Measurements from ENCODE around the gene DDX4.

DNA sequence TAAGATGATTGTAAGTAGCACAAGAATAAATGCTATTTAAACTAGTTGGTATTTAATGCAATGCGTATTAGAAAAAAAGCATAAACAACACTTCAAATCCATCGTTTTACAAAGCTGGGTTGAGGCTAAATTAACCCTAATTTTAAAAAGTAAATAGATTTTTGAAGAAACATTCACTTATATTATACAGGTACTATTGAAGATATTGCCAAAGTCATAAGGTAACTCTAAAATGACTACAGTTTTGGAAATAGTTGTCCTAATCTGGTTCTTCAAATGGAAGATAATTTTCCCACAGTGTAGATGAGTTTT, 45.8 kb upstream of the DDX4 start:
- no peak for TF ChIP-seq YY1 (IDR thresholded peaks at IDR 0.05; ENCODE audit: insufficient read depth, insufficient read length)
- TF ChIP-seq SUZ12 (IDR thresholded peaks at IDR 0.05; ENCODE audit: extremely low read depth, insufficient read depth, insufficient read length) = no peak
- TF ChIP-seq ZNF274 (IDR thresholded peaks at IDR 0.05; ENCODE audit: low read depth, low read length) = no peak

Data from NT2/D1 (cell line).